ENCODE results near the gene ASMTL.
"Not testable (repeated sequence)": the region's sequence is repeated elsewhere in the genome, so short reads cannot be mapped to it uniquely, and the experiment has no call there.

Gene ASMTL

GRCh38 chrX:1452516-1453394 lies at the start of gene ASMTL:
Gene ASMTL, minus strand, starts transcription at chrX:1452909. Its CDS starts 69 bp downstream, at chrX:1452840.
- peak; percentile 92 for DNase-seq (ENCODE audit: low spot score)

- peak; percentile 90 for DNase-seq (ENCODE audit: low spot score)
Observed at GRCh38 chrX:1502241-1502640, 49.5 kb upstream of the ASMTL start.

- peak; percentile 88 for DNase-seq (ENCODE audit: low spot score)
Observed at GRCh38 chrX:1500701-1501624, 48.3 kb upstream of the ASMTL start.

- DNase-seq (ENCODE audit: low spot score) = no peak
Observed at GRCh38 chrX:1496076-1496475, 43.4 kb upstream of the ASMTL start.

DNA sequence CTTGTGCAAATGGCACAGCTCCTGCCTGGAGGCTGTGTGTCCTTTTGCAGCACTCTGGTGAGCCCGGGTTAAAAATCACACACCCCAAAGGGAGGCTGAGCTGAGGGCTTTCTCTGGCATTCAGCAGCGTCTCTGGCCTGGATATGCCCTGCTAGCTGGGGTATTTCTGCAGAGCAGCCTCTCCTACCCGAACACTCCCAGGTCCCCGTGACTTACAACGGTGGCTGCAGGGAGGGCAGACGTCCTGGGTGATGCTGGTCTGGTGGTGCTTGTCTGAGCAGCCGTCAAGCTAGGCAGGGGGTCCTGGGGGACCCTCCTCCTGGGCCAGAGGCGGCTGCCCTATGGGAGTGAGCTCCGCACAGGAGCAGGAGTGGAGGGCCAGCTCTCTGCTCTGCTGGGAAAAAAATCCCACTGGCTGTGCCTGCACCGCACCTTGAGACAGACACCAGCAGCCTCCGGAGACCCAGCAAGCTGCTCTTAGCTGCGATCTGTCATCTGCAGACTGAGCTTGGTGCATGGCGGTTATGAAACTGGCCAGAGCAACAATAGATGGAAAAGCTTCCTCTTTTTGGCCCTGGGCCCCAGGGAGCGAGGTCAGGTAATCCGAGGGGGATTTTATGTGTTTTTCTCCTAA lies 41.3 kb upstream of the ASMTL start:
- peak; percentile 75 for DNase-seq (ENCODE audit: low spot score)

GRCh38 chrX:1493412-1493811 lies 40.7 kb upstream of the ASMTL start:
- no peak for DNase-seq (ENCODE audit: low spot score)

- no peak for DNase-seq (ENCODE audit: low spot score)
Observed at GRCh38 chrX:1492421-1493012, 39.8 kb upstream of the ASMTL start.

- DNase-seq (ENCODE audit: low spot score) = peak; percentile 90
Observed at GRCh38 chrX:1491851-1492349, 39.2 kb upstream of the ASMTL start.

GRCh38 chrX:1491248-1491647 lies 38.5 kb upstream of the ASMTL start:
- DNase-seq (ENCODE audit: low spot score) = not testable (repeated sequence)

GRCh38 chrX:1490723-1491122 lies 38.0 kb upstream of the ASMTL start:
- DNase-seq (ENCODE audit: low spot score) = not testable (repeated sequence)

DNA sequence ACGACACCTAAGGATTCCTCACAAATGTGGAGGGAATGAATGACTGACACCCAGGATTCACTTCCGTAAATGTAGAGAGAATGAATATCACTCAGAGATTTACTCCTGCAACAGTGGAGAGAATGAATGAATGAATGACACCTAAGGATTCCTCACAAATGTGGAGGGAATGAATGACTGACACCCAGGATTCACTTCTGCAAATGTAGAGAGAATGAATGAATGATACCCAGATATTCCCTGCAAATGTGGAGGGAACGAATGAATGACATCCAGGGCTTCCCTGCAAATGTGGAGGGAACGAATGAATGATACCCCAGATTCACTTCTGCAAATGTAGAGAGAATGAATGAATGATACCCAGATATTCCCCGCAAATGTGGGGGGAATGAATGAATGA lies 36.6 kb upstream of the ASMTL start:
- DNase-seq (ENCODE audit: low spot score) = not testable (repeated sequence)

DNA sequence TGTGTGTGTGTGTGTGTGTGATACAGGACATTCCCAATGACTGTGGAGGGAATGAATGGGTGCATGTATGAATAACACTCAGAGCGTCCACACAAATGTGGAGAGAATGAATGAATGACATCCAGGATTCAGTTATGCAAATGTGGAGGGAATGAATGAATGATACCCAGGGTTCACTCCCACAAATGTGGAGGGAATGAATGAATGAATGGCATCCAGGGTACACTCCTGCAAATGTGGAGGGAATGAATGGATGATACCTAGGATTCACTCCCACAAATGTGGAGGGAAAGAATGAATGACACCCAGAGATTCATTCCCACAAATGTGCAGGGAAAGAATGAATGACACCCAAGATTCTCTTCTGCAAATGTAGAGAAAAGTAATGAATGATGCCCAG lies 36.0 kb upstream of the ASMTL start:
- no peak for DNase-seq (ENCODE audit: low spot score)

GRCh38 chrX:1488141-1488540 lies 35.4 kb upstream of the ASMTL start:
- no peak for DNase-seq (ENCODE audit: low spot score)

DNA sequence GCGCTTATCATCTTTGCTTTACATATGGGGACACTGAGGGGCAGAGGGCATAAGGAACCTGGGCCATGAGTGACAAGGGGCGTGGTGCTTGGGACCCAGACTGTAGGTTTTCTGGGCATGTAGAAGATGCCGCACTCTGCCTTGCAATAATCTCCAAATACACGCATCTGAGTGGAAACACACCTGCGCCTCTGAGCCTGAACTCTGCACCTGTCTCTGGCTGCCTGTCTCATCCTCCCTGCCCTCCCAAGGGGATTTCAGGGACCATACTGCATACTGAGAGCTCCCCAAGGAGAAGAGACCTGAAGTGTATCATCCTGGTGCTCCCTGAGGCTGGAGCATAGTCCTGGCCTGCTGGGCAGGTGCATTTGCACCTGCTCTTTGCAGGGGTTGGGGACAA lies 34.7 kb upstream of the ASMTL start:
- DNase-seq (ENCODE audit: low spot score) = peak; percentile 46

DNA sequence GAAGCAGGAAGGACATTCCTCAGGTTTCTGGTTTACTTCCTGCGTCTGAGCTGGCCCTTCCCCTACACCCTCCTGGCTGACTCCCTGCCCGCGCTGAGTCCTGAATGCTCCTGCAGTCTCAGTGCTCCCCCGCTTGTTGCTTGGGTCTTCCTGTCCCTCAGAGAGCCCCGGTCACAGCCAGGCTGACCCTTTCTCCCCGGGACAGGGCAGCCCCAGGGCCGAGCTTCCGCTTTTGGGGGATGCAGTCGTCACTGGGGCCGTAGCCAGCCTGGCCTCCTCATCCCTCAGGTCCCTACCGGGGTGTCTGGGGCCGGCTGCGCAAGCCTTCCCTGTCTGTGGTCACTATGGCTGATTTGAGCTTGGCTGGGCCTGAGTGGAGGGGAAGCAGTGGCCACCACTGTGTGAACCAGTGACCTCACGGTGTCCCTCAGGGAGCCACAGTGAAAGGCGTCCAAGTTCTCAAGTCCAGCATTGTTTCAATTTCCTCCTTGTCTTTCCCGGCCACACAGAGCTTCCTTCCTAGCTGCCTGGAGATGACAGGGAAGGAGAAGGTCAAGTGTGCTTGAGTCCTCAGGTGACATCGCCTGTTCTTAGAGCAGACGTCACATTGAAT lies 34.1 kb upstream of the ASMTL start:
- DNase-seq (ENCODE audit: low spot score) = no peak

DNA sequence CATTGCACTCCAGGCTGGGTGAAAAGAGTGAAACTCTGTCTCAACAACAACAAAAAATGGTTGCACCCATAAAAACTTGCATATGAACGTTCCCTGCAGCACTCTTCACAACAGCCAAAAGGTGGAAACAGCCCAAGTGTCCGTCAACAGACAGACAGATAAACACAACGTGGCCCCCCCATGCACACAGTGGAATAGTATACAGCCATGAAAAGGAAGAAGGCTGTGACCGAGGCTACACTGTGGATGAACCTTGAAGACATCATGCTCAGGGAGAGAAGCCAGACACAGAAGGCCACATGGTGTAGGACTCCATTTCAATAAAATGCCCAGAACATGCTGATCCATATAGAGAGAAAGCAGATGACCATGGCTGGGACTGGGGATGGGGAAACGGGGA lies 33.5 kb upstream of the ASMTL start:
- no peak for DNase-seq (ENCODE audit: low spot score)

- no peak for DNase-seq (ENCODE audit: low spot score)
Observed at GRCh38 chrX:1485033-1485432, 32.3 kb upstream of the ASMTL start.

- DNase-seq (ENCODE audit: low spot score) = peak; percentile 55
Observed at GRCh38 chrX:1484638-1485019, 31.9 kb upstream of the ASMTL start.

DNA sequence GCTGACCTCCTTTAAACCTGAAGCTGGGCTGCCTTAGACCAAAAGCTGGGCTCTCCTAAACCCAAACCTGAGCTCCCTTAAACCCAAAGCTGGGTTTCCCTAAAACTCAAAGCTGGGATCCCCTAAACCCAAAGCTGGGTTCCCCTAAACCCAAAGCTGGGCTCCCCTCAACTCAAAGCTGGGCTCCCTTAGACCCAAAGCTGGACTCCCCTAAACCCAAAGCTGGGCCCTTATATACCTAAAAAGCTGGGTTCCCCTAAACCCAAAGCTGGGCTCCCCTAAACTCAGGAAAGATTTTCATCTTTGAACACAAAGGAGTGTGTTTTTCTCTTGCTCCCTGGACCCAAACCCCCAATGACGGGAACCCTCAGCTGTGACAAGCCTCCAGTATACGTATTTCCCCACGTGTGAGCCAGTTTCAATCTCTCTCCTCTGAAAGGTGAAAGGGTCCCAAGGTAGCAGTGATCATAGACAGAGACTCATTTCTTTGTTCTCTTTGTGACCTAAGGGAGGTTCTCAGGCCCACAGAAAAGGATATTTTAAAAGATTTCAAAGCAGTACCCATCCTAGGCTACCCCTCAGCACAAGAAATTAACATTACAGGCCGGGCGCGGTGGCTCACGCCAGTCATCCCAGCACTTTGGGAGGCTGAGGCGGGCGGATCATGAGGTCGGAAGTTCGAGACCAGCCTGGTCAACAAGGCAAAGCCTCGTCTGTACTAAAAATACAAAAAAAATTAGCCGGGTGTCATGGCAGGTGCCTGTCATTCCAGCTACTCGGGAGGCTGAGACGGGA lies 31.3 kb upstream of the ASMTL start:
- DNase-seq (ENCODE audit: low spot score) = peak; percentile 50

GRCh38 chrX:1482530-1482928 lies 29.8 kb upstream of the ASMTL start:
- not testable (repeated sequence) for DNase-seq (ENCODE audit: low spot score)

Measured in NAMALWA (cell line).